ENCODE data around the gene B3GALT4.
A peak's percentile ranks its signal among the peaks of the same experiment; 100 is the strongest.

B3GALT4 gene

DNA sequence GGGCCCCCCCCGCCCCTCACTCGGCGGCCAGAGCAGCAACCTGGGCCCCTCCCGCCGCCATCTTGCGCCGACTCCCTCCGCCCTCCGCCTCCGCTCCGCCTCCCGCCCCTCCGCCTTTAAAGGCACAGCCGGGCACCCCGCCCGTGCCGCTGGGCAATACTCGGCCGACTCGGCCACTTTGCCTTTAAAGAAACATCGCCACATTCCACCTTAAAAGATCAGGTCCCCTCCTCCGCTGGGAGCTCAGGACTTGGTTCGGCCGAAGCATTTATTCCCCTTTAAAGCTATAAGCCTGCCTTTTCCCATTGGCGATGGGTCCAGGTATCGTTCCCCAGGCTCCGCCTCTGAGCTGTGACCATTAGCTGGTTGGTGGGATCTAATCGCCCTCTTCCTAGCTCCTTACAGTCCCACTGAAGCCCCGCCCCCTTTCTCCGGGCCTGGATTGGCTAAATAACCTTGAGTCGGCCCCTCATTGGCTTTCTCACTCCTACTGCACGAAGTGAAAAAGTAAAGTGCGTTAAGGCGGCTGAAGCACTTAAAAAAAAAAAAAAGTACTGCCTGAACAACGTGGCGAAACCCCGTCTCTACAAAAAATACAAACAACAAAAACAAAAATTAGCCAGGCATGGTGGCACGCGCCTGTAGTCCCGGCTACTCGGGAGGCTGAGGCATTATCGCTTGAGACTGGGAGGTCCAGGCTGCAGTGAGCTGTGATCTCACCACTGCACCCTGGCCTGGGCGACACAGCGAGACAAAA, 40.9 kb downstream of the B3GALT4 start, which contains the start of gene ZBTB22:
TSS of gene ZBTB22 (minus strand) at position 76 of the 757 bp plus-strand sequence. CDS start 828 bp downstream, outside the sequence.
- Mint-ChIP-seq H3K4me1 (peaks cover 73% of the 10 kb centered on the region), H3K4me3 (peak within 1 kb of the TSS; percentile 96 to 97 (median 97)), H3K27ac (peak within 1 kb of the TSS; percentile 91 to 98 (median 98)), H3K27me3 (ENCODE audit: low read depth) (peaks cover 4% of the 10 kb centered on the region), H3K9me3 (no peaks in the 10 kb centered on the region), H3K36me3 (ENCODE audit: low read depth) (peaks cover 24% of the 10 kb centered on the region)
- TF ChIP-seq, protein P1, sequence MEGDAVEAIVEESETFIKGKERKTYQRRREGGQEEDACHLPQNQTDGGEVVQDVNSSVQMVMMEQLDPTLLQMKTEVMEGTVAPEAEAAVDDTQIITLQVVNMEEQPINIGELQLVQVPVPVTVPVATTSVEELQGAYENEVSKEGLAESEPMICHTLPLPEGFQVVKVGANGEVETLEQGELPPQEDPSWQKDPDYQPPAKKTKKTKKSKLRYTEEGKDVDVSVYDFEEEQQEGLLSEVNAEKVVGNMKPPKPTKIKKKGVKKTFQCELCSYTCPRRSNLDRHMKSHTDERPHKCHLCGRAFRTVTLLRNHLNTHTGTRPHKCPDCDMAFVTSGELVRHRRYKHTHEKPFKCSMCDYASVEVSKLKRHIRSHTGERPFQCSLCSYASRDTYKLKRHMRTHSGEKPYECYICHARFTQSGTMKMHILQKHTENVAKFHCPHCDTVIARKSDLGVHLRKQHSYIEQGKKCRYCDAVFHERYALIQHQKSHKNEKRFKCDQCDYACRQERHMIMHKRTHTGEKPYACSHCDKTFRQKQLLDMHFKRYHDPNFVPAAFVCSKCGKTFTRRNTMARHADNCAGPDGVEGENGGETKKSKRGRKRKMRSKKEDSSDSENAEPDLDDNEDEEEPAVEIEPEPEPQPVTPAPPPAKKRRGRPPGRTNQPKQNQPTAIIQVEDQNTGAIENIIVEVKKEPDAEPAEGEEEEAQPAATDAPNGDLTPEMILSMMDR (IDR thresholded peaks at IDR 0.05; ENCODE audit: unreplicated experiment in 3 of 3), result no peak

DNA sequence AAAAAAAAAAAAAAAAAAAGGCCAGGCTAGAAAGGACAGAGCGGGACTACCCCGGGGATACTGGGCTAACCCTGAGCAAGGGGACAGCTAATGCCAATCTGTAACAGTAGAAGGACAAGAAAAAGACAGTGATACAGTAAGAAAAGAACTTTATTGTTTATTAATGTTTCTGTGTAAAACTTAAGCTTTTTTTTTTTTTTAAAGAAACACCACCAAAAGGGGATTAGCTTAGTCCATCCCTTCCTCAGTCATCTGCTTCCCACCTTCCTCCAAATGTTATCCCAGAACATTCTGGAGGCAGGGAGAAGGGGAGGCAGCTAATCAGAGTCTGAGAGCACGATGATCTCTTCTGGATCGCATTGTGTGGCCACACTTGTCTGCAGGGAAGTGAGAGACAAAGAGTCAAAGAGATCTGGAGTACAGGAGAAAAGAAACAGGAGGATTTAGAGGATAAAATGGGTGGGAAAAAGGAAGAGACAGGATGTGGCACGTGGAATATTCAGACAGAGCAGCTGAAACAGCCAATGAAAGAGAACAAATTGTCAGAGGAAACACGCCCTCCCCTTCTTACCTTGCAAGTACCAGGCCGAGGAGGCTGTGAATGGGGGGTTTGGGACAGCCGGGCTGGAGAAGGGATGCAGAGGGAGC, 41.6 kb downstream of the B3GALT4 start:
- peak overlapping the region; percentile 96 to 97 (median 97) for H3K4me3 Mint-ChIP-seq

DNA sequence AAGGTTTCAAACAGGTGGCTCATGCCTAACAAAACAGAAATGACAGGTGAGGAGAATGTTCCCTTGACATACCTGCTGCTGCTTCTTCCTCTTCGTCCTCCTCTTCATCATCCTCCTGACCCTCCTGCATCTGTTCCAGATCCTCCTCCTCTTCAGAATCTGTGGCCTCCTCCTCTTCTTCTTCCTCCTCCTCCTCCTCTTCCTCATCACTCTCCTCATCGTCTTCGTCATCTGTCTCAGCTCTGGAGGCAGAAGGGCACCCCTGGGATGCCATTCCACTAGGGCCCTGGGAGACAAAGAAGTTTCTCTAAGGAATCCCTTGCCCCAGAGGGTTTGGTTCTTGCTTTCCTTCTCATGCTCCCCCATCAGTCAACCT, 43.0 kb downstream of the B3GALT4 start:
- no peaks in the 10 kb centered on the region for H3K27me3 Mint-ChIP-seq (ENCODE audit: low read depth)
- H3K4me1 Mint-ChIP-seq, result peaks cover 66% of the 10 kb centered on the region
- no peaks in the 10 kb centered on the region for H3K9me3 Mint-ChIP-seq
- H3K4me3 Mint-ChIP-seq, result peak overlapping the region; percentile 88 to 97 (median 96)
- TF ChIP-seq, protein P1 (IDR thresholded peaks at IDR 0.05; ENCODE audit: unreplicated experiment in 3 of 3), result no peak
- peaks cover 24% of the 10 kb centered on the region for H3K36me3 Mint-ChIP-seq (ENCODE audit: low read depth)
- peak overlapping the region; percentile 64 to 98 (median 91) for H3K27ac Mint-ChIP-seq

More for the DNA sequence above, 41.6 kb downstream of the B3GALT4 start:
- H3K4me1 Mint-ChIP-seq, result peaks cover 71% of the 10 kb centered on the region
- H3K27me3 Mint-ChIP-seq (ENCODE audit: low read depth), result peaks cover under 1% of the 10 kb centered on the region
- peak overlapping the region; percentile 91 to 98 (median 98) for H3K27ac Mint-ChIP-seq
- H3K36me3 Mint-ChIP-seq (ENCODE audit: low read depth), result peaks cover 24% of the 10 kb centered on the region
- TF ChIP-seq, protein P1 (IDR thresholded peaks at IDR 0.05; ENCODE audit: unreplicated experiment in 3 of 3), result no peak
- H3K9me3 Mint-ChIP-seq, result no peaks in the 10 kb centered on the region

DNA sequence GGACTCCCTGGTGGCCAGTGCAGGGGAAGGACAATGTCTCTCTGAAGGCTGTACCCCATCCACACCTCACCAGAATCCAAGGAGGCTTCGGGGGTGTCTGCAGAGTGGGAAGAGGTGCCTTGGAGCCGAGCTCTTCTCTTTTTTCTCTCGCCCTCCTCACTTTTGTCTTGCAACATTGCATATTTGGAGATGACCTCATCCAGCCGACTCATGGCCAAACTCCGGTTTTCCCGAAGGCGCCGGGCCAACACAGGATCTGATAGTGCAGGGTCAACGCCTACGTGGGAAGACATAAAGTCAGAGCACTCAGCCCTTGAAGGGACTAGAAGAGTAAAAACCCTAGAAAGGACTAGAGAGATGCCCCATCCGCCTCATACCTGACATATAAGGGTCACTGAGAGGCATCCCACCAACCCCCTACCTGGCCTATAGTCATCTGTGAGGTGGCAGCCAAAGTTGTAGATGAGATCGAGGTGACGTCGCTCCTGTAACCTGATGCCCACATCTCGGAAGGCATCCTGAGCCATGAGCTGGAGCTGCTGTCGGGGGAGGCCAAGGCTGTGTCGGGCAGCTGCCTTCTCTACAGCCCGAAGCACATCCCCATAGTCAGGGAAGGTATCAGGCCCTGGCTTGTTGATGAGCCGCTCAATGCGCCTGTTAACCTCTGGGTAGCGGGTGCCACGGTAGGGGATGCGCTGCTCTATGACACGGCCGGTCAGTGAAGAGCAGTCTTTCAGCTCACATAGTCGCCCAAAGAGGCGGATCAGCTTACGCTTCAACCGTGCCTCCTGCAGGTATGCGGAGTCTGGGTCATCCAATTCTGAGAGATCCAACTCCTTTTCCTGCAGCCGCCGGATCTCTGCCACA, 43.6 kb downstream of the B3GALT4 start:
- H3K4me1 Mint-ChIP-seq, result peaks cover 66% of the 10 kb centered on the region
- peaks cover 24% of the 10 kb centered on the region for H3K36me3 Mint-ChIP-seq (ENCODE audit: low read depth)
- H3K27ac Mint-ChIP-seq, result peak overlapping the region; percentile 44 to 91 (median 59)
- H3K4me3 Mint-ChIP-seq, result peak overlapping the region; percentile 88 to 97 (median 96)
- H3K9me3 Mint-ChIP-seq, result no peaks in the 10 kb centered on the region
- TF ChIP-seq, protein P1 (IDR thresholded peaks at IDR 0.05; ENCODE audit: unreplicated experiment in 3 of 3), result no peak
- no peaks in the 10 kb centered on the region for H3K27me3 Mint-ChIP-seq (ENCODE audit: low read depth)

DNA sequence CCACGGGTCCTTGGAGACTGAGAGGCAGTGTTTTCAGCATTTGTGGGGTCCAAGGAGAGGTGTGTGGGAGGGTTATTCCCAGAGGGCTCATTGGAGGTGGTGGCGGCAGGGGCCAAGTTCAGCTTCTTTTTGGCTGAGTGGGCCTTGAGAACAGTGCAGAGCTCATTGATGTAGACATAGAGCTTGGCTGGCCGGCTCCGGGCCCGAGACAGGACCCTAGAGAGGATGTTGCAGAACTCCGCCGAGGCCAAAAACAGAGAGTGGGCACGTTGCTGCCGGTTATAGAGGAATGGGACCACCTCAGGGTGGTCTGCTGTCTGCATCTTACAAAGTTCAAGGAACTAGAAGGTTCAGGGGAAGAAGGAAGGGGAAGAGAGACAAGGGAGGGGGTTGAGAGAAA, 44.3 kb downstream of the B3GALT4 start:
- peaks cover 24% of the 10 kb centered on the region for H3K36me3 Mint-ChIP-seq (ENCODE audit: low read depth)
- peak overlapping the region; percentile 88 to 97 (median 96) for H3K4me3 Mint-ChIP-seq
- H3K27me3 Mint-ChIP-seq (ENCODE audit: low read depth), result no peaks in the 10 kb centered on the region
- H3K4me1 Mint-ChIP-seq, result peaks cover 66% of the 10 kb centered on the region
- TF ChIP-seq, protein P1 (IDR thresholded peaks at IDR 0.05; ENCODE audit: unreplicated experiment in 3 of 3), result no peak
- no peaks in the 10 kb centered on the region for H3K9me3 Mint-ChIP-seq
- peak overlapping the region; percentile 38 to 91 (median 83) for H3K27ac Mint-ChIP-seq

Data from nephron (organoid).